Neural cell (in vitro differentiated cells): ENCODE measurements around the gene LUZP1. TPM values are rescaled to one million over a fixed set of nuclear protein-coding genes. Genes with fewer than 3 reads are reported as not detected.

Source experiments
- H2AFZ ChIP-seq: fragments of 200-600, 300-800 bp; sonication (generic), shearing (Covaris generic); 2 replicates; pipeline ENCODE4 v1.6.0; 2014; ENCODE audit warnings: low read depth, mild to moderate bottlenecking, antibody characterized with exemption, low read length, moderate library complexity
- H3F3A ChIP-seq: fragments of 200-600 bp; shearing (Covaris generic); 2 replicates; pipeline ENCODE4 v1.6.1; 2016; ENCODE audit warnings: mild to moderate bottlenecking, moderate library complexity, mixed read lengths, antibody characterized with exemption, low read length; ENCODE audit not compliant: insufficient read depth, poor library complexity, severe bottlenecking
- H3K27ac ChIP-seq: fragments of 200-600, 300-800 bp; sonication (generic), shearing (Covaris generic); 2 replicates; pipeline ENCODE4 v1.5.1; 2014; ENCODE audit warnings: mild to moderate bottlenecking, low read length, moderate library complexity
- H3K27me3 ChIP-seq: fragments of 300-800, 200-600 bp; sonication (generic), shearing (Covaris generic); 2 replicates; pipeline ENCODE4 v1.6.0; 2014; ENCODE audit warnings: mild to moderate bottlenecking, low read depth, low read length, moderate library complexity; ENCODE audit not compliant: insufficient read depth
- H3K36me3 ChIP-seq: fragments of 300-800, 200-600 bp; sonication (generic), shearing (Covaris generic); 2 replicates; pipeline ENCODE4 v1.5.1; 2014; ENCODE audit warnings: mild to moderate bottlenecking, antibody characterized with exemption, low read length, moderate library complexity; ENCODE audit not compliant: insufficient read depth
- H3K4me2 ChIP-seq: fragments of 300-800, 200-600 bp; sonication (generic), shearing (Covaris generic); 2 replicates; pipeline ENCODE4 v1.6.0; 2014; ENCODE audit warnings: mild to moderate bottlenecking, low read length
- H3K4me3 ChIP-seq: fragments of 300-800, 200-600 bp; sonication (generic), shearing (Covaris generic); 2 replicates; pipeline ENCODE4 v1.5.1; 2014; ENCODE audit warnings: mild to moderate bottlenecking, low read length, moderate library complexity
- H3K79me2 ChIP-seq: fragments of 200-600 bp; shearing (Covaris generic); replicated peaks from 2 replicates; pipeline ENCODE4 v1.6.0; 2014; ENCODE audit warnings: mild to moderate bottlenecking, low read length, moderate library complexity; ENCODE audit not compliant: insufficient read depth
- H3K9ac ChIP-seq: fragments of 300-800, 200-600 bp; sonication (generic), shearing (Covaris generic); 2 replicates; pipeline ENCODE4 v1.6.1; 2016; ENCODE audit warnings: mild to moderate bottlenecking, low read length, mixed read lengths
- H3K9me2 ChIP-seq: fragments of 200-600 bp; shearing (Covaris generic); 2 replicates; pipeline ENCODE4 v1.6.1; 2016; ENCODE audit warnings: mild to moderate bottlenecking, low read length, mixed read lengths; ENCODE audit not compliant: insufficient read depth
- H3K9me3 ChIP-seq: fragments of 200-600, 300-800 bp; sonication (generic), shearing (Covaris generic); 2 replicates; pipeline ENCODE4 v1.6.1; 2016; ENCODE audit warnings: mild to moderate bottlenecking, mixed run types, low read length, moderate library complexity, mixed read lengths
- H4K20me1 ChIP-seq: fragments of 200-600 bp; shearing (Covaris generic); 2 replicates; pipeline ENCODE4 v1.6.1; 2016; ENCODE audit warnings: mild to moderate bottlenecking, mixed run types; ENCODE audit not compliant: insufficient read depth
- CTCF ChIP-seq: fragments of 450-650 bp; IDR thresholded peaks from 2 replicates; pipeline ENCODE4 v1.5.1; 2014; ENCODE audit warnings: antibody characterized with exemption, mild to moderate bottlenecking, moderate library complexity; ENCODE audit not compliant: poor library complexity, severe bottlenecking
- EP300 ChIP-seq: fragments of 450-650 bp; conservative IDR thresholded peaks from 2 replicates; pipeline ENCODE4 v1.6.1; 2014; ENCODE audit warnings: antibody characterized with exemption, mild to moderate bottlenecking, moderate library complexity; ENCODE audit not compliant: poor library complexity, severe bottlenecking
- EZH2 ChIP-seq: fragments of 200-600, 300-800 bp; shearing (Covaris generic), sonication (generic); IDR thresholded peaks from 2 replicates; pipeline ENCODE4 v1.6.1; 2014; ENCODE audit warnings: antibody characterized with exemption, low read length, borderline replicate concordance, mild to moderate bottlenecking; ENCODE audit not compliant: insufficient read depth, poor library complexity, severe bottlenecking
- MXI1 ChIP-seq: fragments of 450-650 bp; conservative IDR thresholded peaks from 2 replicates; pipeline ENCODE4 v1.6.1; 2014; ENCODE audit warnings: antibody characterized with exemption, mild to moderate bottlenecking; ENCODE audit not compliant: poor library complexity, severe bottlenecking
- POLR2AphosphoS5 ChIP-seq: IDR thresholded peaks from 2 replicates; pipeline ENCODE4 v1.6.1; 2012
- RAD21 ChIP-seq: fragments of 450-650 bp; conservative IDR thresholded peaks from 2 replicates; pipeline ENCODE4 v1.6.1; 2014; ENCODE audit warnings: antibody characterized with exemption, mild to moderate bottlenecking, moderate library complexity
- REST ChIP-seq: IDR thresholded peaks from 2 replicates; pipeline ENCODE4 v1.6.1; 2012; ENCODE audit warnings: borderline replicate concordance
- SMC3 ChIP-seq: fragments of 450-650 bp; conservative IDR thresholded peaks from 2 replicates; pipeline ENCODE4 v1.6.1; 2014; ENCODE audit warnings: antibody characterized with exemption, mild to moderate bottlenecking, moderate library complexity; ENCODE audit not compliant: poor library complexity
- TAF1 ChIP-seq: IDR thresholded peaks from 2 replicates; pipeline ENCODE4 v1.6.1; 2012; ENCODE audit warnings: low read depth
- polyA plus RNA-seq: library from polyadenylated mRNA; depleted of rRNA; stranded (reverse); fragments of >200 nt; gene quantifications from 2 replicates; pipeline ENCODE4 v1.2.3, GENCODE V29; 2014

Gene LUZP1
- polyA plus RNA-seq, 1 donor from 2014 or later, result 2.3 TPM

DNA sequence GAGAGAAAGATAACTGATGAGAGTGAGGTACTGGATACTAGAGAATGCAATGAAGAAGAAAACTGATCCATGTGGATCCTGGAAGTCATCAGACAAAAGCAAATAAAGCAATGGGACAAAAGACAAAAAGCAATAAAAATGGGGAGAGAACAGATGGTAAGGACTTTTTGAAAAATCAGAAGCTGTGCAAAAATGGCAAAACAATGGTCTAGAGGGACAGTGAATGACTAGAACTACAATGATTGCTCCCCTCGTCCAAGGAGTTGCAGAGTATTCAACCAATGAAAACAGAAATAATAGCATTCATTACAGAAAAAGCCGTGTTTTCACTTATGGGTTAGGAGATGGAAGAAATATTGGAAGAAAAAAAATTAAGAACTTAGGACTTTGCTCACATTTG, 18.5 kb downstream of the LUZP1 start:
- Histone ChIP-seq H3K9ac (no peak overlapping the region), H3K79me2 (peaks cover 29% of the 10 kb centered on the region), H3K9me2 (no peaks in the 10 kb centered on the region), H3K27ac (no peak overlapping the region), H3K27me3 (no peaks in the 10 kb centered on the region), H3F3A (no peaks in the 10 kb centered on the region), H3K4me3 (no peak overlapping the region), H4K20me1 (no peaks in the 10 kb centered on the region), H3K36me3 (no peaks in the 10 kb centered on the region), H3K4me2 (no peak overlapping the region), H3K9me3 (no peaks in the 10 kb centered on the region), H2AFZ (no peak overlapping the region)
- TF ChIP-seq TAF1 (no peak), CTCF (no peak), RAD21 (no peak), MXI1 (no peak), POLR2AphosphoS5 (no peak), EP300 (no peak), SMC3 (no peak), EZH2 (no peak), REST (no peak)

GRCh38 chr1:23149114-23149513, 19.5 kb downstream of the LUZP1 start:
- no peak overlapping the region for H2AFZ ChIP-seq
- no peaks in the 10 kb centered on the region for H3F3A ChIP-seq
- no peak overlapping the region for H3K4me2 ChIP-seq
- H3K27me3 ChIP-seq, result no peaks in the 10 kb centered on the region
- H4K20me1 ChIP-seq, result no peaks in the 10 kb centered on the region
- peaks cover 27% of the 10 kb centered on the region for H3K79me2 ChIP-seq
- H3K36me3 ChIP-seq, result no peaks in the 10 kb centered on the region
- H3K27ac ChIP-seq, result no peak overlapping the region
- TF ChIP-seq REST (no peak), EP300 (no peak), TAF1 (no peak), EZH2 (no peak), SMC3 (no peak), MXI1 (no peak), CTCF (no peak)
- H3K9me3 ChIP-seq, result no peaks in the 10 kb centered on the region
- no peaks in the 10 kb centered on the region for H3K9me2 ChIP-seq
- H3K4me3 ChIP-seq, result no peak overlapping the region
- no peak overlapping the region for H3K9ac ChIP-seq
